Erythroblast (primary cell): Measurements from ENCODE around the gene WASF3.

Experiments used
- GATA1 ChIP-seq: IDR thresholded peaks from 2 replicates; pipeline ENCODE4 v1.6.1; 2011; ENCODE audit warnings: low read depth, mild to moderate bottlenecking, control low read depth, low read length, moderate library complexity
- POLR2A ChIP-seq: IDR thresholded peaks from 2 replicates; pipeline ENCODE4 v1.6.1; 2011; ENCODE audit warnings: mild to moderate bottlenecking, low read length

DNA sequence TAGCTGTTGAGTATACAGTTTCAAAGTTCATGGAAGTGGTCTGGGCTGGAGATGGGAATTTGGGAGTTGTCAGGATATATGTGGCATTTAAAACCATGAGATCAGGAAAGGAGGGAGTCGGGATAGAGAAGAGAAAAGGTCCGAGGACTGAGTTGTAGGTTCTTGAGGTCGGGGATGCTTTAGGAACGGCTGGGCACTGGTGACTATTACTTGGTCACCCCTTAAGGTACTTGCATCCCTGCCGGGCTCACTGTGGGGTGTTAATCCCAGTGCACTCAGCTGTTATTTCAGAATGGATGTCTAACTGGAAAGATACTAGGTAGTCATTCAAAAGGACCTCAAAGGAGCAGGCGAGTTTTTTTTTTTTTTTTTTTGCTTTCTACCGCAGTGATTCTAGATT is 34.2 kb downstream of the WASF3 start:
- TF ChIP-seq POLR2A (no peak), GATA1 (no peak)
